ENCODE data around the gene ETS1. TPM values are rescaled to one million over a fixed set of nuclear protein-coding genes. Genes with fewer than 3 reads are reported as not detected.
A peak's percentile ranks its signal among the peaks of the same experiment; 100 is the strongest.

ETS1 gene
- total RNA-seq, 1 experiment from 2014 or later = 3.8 TPM

DNA sequence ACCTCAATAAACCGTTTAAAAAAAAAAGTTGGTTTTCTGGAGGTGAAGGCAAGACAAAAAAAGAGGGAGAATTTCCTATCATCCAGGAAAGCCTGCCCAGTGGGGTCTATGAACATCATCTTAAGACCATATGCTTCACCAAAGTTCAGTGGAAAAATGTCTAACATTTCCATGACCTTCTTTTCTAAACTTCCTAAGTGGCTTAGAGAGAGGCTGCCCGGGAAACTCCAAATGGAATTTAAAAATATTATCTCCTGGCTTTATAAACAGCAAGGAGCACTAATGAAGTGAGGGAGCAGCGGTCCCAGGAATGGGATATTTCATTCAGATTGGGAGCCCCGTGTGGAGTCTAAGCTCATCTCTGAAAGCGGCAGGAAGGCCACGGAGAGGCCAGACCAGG lies 46.9 kb downstream of the ETS1 start:
- no peak for DNase-seq (ENCODE audit: low spot score)

DNA sequence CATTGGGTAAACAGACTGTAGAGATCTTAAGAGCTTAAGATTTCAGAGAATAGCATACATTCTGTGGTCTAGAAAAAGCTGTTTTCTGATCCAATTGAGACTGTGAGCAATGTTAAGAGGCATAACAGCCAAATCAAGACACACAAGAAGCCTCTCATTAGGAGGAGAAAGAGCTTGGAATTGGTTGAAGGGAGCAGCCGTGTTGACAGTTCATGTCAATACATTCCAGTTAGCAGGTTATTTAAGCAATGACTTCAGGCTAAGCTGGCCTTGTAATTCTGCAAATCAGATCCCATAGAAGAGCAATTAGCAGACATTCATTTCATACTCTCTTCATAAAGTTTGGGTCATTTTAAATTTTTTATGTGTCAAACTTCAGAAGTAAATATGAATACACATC lies 50.9 kb downstream of the ETS1 start:
- no peak for DNase-seq (ENCODE audit: low spot score)

DNA sequence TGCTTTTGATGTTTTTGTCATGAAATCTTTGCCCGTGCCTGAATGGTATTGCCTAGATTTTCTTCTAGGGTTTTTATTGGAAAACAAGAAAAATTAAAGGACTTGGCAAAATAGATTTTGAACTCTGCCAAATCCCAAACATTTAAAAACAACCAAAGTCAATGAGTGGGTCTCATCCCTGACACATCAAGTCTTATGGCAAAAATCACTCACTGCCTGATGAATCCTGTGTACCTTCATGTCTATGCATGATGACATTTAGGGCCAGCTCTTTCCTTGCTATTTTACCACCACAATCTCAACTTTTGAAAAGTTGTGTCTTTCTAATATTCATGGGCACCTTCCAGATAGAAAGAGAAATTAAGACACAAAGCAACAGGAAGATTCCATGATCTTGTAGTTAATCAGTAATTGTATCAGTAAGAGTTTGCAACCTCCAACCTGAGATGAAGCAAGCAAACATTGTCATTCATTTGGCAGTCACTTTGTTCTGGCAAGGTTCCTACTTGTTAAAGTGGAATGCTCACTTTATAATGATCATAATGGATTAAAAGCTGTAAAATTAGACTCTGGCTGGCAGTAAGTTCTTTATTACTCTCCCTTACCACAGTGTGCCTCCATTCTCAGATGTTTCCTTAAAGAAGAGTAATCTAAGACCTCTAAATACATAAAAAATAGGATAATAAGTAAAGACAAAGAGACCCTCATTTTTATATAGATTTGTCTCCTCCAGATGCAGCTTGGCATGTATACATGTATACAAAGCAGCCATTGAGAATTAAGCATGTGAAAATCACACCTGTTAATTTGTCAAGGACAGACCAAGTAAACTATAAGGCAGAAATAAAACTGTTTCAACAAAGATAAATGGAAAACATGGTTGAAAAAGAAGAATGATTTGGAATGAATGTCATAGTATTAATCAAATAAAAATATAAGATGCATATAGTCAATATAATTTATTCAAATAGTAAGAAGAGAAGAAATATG lies 51.6 kb downstream of the ETS1 start:
- peak; percentile 18 for DNase-seq (ENCODE audit: low spot score)

DNA sequence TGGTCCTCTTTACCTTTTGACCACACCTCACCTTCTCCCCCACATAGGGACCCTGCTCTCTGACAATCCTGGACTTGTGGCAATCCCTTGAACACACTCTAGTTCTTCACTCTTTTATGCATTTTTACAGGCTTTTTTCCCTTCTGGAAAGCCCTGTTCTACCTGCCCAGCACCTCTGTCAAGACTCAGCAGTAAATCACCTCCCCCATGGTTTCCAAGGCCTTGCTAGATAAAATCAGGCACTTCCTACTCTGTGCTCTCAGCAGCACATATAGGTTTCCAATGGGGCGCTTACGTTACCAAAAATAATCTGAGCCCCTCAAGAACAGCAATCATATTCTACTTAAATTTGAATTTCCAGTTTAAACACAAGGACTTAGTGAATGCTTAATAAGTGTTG lies 53.9 kb downstream of the ETS1 start:
- DNase-seq (ENCODE audit: low spot score) = no peak

DNA sequence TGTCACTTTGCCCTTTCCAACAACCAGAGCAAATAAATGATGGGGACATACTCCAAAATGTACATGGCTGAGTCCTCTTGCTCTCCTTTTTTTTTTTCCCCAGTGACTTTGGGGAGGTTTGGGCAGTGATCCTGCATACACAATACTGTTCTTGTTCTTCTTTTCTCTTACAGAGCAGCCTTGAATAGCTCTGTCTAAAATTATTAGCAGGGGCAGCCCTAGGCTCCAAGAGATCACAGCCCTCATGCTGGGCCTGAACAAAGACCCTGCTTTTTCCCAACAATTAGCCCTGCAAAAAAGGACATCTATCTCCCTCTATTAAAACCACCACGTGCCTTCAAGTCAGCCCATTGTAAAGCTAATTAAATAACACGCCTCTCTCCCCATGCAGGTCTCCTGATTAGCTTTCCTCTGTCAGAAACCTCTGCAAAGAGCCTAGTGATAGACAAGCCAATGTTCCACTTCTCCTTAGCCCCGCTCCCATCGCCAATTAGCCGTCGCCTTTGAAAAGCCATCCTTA lies 54.7 kb downstream of the ETS1 start:
- DNase-seq (ENCODE audit: low spot score) = no peak

DNA sequence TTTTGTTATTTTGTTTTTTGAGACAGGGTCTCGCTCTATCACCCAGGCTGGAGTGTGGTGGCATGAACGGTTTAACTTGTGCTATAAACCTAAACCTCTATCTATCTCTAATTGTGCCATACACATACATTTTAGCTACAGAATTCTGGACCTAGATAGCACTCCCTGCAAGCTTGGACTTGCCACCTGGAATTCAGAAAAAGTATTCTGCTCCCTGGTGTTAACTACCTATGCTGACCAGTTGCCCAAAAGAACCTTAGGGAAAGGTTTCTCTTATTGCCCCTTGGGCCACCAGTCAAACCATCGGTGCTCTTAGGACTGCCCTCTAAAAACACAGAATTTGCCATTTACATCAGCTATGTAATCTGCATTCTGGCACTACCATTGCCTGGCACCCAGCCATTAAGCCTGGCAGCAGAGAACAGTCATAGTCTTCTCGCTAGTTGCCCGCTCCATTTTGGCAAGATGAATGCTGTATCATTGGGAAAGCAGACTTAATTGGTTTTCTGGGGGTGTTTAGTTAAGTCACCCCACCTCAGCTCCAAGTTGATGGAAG lies 55.3 kb downstream of the ETS1 start:
- DNase-seq (ENCODE audit: low spot score) = no peak

DNA sequence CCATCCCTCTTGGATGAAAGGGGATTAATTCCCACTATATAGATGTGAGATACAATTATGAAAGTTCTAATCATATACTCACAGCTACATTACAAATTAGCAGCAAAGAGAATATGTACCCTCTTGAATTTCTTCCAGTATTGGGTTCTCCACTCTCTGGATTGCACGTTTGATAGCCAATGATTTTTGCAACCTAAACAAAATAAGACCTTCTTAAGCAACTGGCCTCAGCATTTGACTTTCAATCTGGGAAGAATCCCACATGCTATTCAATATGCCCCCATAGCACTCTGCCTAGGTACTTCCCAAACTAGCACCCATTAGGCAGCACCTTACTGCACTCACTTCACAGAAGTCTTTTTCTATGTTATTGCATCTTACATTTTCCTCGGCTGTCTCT lies 55.8 kb downstream of the ETS1 start:
- no peak for DNase-seq (ENCODE audit: low spot score)

DNA sequence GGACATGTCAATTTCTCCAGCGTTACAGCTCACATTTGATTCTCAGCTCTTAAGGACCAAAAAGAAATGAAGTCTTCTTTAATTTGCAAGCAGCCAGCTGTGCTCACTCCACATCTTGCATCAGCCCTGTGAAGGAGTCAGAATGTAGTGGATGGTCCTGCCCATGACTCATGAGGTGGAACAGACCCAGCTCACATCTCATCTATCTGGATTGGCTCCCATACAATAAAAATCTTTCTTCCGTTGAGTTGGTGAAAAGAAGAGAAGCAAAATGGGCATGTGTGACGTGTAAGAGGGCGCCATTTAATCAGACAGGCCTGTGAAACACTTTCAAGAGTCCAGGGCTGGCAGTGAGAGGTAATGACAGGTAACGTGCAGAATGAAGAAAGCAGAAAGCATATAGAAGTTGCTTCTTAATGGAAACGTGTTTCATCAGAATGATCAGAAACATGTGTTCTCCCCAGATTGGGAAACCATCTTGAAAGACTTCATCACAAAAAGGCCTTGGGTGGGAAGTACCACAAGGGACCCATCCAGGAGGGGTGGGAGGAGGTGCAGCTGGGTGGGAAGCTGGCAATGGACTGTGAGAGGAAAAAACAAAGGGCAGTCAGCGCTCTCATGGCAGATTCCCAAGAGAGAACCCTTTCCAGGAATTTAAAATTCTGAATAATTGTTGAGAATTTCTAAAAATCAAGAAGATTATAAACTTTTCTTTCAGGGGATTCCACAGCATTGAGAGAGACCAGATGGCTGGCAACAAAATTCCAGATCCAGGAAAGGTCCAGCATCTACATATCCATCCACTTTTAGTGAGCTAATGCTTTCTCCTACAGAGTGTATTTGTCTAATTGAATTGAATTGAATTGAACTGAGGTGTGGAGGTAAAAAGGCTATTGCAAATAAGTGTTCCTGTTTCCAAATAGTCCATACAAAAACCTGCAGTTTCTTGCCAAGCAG lies 57.0 kb downstream of the ETS1 start:
- DNase-seq (ENCODE audit: low spot score) = no peak

DNA sequence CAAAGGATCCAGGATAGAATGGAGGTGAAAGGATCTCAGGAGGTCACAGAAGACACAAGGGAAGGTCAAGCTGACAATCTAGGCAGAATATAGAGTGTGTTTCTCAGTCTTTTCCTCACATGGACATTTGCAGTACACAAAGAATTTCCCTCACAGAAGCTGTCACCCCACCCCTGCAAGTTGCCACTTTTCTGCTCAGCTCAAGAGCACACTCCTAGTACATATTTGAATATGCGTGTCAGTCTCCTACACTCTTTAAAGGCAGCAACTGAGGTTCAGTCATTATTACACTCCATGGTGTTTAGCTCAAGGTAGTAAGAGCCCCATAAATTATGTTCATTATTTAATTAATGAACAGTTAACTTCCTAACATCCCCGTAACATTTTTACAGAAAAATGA lies 59.1 kb downstream of the ETS1 start:
- DNase-seq (ENCODE audit: low spot score) = no peak

DNA sequence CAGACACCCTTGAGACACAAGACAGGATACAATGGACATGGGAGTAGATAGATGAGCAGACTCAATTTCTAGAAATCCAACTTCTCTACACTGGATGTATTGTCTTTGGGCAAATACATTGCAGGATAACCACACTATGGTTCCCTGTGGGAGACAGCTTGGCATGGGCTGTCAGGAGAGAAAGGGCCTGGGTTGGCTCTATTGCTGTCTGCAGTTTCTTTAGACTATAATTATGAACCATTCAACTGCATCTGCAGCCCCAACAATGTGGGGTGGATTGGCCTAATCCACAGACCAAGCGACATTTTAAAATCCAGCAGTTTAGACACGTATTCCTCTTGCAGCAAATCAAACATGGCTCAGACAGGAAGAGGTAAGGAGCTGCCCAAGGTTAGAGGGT lies 60.3 kb downstream of the ETS1 start:
- no peak for DNase-seq (ENCODE audit: low spot score)

DNA sequence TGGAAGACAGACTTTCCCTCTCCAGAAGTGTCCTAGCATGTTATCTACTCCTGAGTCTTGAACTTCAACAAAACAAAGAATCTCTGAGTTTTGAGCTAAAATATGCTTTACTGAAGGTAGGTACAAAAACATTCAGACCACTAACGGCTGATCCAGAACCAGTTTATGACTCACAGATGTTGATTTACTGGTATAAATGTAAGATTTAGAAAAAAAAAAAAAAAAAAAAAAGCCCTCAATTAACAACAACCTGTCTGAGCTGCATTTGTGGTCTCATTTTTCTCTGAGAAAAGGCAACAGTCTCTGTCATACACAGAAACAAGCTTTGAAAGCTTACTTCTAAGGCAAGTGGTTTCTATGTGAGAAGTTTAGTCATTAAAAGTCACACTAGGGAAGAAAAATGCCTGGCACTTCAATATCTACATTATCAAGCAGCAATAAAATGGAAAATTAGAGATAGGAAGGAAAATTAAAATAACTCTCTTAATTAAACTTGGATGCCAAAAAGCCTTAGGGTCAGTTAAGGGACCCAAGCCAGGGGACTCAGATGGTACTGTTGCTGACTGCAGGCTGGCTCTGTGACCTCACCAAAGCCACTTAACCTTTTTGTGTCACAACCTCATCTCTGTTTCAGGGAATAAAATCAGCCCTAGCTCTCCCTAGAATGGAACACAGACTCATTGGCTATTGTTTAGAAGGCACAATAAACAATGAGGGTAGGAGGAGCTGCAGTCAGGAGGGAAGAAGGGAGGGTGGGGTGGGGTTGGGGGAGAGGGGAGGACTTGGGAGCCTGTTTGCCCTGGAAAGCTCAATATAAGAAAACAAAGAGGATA lies 61.7 kb downstream of the ETS1 start:
- no peak for DNase-seq (ENCODE audit: low spot score)

DNA sequence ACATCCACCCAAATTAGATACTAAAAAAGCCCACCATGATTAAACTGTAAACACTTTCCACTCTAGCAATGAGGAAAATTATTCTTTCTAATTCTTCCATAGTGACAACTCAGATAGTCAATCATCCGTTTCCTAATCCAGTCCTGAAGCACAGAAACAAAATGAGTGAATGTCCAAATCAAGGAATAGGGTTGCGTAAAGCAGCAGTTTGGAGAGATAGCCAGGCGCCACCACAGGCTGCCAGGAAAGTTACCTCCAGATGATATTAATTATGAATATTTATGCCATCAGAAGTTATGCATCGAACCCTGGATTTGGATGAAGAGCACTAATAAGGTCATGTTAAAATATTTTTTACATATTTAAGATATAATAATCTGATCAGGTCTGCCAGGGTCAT lies 63.2 kb downstream of the ETS1 start:
- DNase-seq (ENCODE audit: low spot score) = no peak

DNA sequence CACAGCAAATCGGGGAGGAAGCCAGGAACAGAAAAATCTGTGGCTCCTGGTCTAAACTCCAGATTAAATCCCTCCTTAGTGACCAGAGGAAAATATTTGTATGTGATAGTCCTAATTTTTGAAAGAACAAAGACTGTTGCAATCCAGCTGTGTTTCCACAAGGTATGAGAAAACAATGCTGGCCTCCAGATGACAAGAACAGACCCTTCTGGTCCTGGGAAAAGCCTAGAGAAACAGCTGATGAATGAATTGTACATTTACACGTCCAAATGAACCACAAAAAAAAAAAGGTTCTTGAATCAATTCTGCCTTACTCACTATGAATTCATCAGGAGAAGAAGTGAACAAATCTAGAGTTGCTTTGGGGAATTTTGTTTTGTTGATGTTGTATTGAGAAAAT lies 63.7 kb downstream of the ETS1 start:
- no peak for DNase-seq (ENCODE audit: low spot score)

DNA sequence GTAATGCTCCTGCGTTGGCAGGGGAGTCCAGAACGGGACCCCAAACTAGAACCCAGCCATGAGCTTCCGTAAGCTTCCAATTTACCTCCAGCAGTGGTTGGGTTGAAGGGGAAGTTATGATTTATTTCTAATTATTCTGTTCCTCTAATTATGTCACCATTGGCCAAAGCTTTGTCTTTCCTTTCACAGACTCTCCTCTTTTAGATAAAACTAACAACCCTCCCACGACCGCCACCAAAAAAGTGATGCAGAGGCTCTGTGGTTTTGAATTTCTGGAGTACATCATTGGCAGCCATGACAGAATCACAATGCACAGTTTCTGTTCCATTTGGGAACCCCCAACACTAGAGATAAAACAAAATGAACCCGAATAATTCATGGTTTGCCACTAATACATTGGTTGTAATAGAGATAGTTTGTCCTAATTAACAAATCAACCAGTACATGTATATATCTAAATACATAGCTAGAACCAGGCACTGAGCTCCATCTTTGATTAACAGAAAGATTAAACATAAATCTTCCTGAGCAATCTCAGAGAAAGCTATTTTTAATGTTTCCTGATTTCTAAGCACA lies 64.3 kb downstream of the ETS1 start:
- DNase-seq (ENCODE audit: low spot score) = no peak

DNA sequence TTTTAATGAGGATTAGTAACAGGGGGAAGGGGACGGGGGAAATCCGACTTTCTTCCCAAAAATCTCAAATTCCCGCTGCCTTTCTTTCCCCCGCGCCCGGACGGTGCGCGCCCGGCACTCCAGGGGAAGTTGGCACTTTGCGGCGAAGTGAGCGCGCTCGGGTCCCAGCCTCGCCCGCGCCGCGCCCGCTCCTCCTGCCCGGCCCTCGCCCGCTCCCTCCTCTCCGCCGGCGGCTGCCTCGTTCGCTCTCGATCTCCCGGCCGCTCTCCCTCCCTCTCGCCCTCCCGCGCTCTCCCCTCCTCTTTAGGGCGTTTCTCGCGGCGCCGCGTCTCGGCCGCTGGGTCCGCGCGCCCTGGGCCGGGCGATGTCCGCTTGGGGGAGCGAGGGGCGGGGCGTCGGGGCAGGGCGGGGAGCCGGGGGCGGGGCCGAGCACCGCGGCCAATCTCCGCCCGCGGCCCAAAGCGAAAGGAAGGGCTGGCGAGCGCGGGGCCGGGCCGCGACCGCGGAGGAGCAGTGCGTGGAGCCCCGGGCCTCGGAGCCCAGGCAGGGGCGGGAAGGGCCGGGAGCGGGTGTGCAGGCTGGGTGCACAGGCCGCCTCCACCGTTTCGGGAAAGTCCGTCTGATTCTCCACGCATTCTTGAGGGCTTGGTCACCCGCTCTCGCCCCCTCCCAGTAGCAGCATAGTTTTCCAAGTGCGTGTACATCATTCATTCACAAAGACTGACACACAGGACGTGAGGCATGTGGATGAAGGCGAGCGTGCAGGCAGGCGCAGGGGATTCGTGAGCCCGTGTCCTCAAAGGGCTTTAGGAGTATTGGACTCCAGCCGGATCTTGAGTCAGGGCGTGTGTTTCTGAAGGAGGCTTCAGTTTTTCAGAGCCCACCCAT lies 65.1 kb downstream of the ETS1 start:
- peak; percentile 93 for DNase-seq (ENCODE audit: low spot score)

DNA sequence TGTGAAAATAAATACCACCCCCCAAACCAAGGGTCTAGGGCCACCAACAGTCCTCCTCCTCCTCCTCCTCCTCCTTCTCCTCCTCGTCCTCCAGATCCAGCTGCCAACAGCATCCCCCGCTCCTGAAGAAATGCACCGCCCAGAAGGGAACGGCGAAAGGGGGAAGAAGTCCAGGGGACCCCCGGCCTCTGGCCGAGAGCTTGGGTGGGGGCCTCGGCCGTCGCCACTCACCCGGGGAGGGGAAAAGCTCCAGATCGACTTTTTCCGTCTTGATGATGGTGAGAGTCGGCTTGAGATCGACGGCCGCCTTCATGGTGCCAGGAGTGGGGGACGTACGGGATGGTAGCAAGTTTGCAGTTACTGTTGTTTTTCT lies 65.7 kb downstream of the ETS1 start:
- DNase-seq (ENCODE audit: low spot score) = no peak

DNA sequence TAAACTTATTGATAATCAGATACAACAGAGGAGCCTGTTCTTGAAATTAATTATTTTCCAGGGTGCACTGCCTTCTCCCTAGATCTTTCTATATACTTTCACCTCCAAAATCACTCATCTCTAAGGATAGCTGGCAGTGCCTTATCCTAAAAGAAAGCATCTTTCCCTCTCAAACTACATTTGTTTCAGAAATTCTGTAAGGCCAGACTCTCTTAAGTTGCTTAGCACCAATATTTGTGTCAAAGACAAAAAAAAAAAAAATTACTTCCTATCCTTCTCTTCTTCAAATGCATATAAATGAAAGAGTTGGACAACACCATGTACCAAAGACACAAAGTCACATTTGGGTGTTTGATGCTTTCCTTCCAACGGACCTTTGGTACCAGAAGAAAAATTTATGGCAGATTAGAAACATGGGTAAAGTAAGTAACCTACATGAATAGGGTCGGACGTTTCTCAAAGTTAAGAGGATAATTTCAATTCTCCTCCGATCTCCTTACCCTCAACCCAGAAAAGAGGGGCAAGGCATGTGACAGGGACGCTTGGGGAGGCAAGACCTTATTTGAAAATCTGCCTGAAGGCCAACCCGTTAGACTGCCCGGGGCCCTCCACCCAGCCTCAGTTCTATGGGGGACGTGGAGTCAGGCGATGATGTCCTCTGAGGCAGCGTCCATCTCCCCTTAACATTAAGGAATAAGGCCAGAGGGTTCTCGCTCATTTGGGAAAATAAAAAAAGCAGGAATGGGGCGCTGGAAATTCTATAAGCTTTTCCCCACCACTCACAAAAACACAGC lies 66.3 kb downstream of the ETS1 start:
- peak; percentile 33 for DNase-seq (ENCODE audit: low spot score)

DNA sequence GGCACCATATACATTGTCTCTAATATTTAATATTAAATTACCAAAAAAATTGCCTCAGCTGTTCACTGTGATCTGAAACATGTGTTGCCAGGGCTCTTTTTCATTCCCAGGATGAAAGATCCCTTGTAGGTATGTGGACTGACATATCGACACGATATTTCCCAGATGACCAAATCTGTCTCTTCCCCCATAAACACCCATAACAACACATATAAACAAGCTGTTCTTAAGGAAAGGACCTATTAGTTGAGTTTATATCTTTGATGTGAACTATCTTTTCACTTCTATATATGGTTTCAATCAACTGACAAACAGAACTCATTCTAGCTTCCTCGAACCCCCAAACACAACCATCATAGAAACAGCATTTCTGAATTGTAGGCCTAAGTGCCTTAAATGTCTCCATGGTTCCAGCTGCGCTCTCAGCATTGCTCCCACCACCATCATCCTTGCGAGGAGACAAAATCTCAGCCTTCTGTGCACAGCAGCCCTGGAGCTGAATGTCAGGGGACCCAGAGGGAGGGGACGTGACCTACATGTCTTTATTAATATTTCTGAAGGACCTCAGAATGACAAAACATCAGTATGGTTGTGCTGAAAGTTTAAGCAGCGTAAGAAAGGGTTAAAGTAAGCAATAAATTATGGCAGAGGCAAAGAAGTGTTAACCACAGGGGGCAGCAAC lies 67.0 kb downstream of the ETS1 start:
- no peak for DNase-seq (ENCODE audit: low spot score)

Data from HT-29 (cell line).